NT2/D1 (cell line): ENCODE results near the gene KLHL30.
A peak's percentile ranks its signal among the peaks of the same experiment; 100 is the strongest.

Source experiments
- DNase-seq: peaks from one replicate; pipeline ENCODE4 v3.0.0-alpha.2; 2011; ENCODE audit warnings: low read depth, low spot score
- H3K27me3 ChIP-seq: 2 replicates; pipeline ENCODE4 v1.6.0; 2011; ENCODE audit warnings: mild to moderate bottlenecking; ENCODE audit not compliant: insufficient read length, insufficient read depth
- H3K36me3 ChIP-seq: 2 replicates; pipeline ENCODE4 v1.6.1; 2011; ENCODE audit warnings: mild to moderate bottlenecking, low read length, mixed read lengths; ENCODE audit not compliant: insufficient read depth, insufficient read length
- H3K4me1 ChIP-seq: 2 replicates; pipeline ENCODE4 v1.5.1; 2011; ENCODE audit not compliant: insufficient read depth, insufficient read length
- H3K4me3 ChIP-seq: 2 replicates; pipeline ENCODE4 v1.5.1; 2011; ENCODE audit warnings: low read depth; ENCODE audit not compliant: insufficient read length
- H3K9ac ChIP-seq: 2 replicates; pipeline ENCODE4 v1.6.0; 2011; ENCODE audit warnings: low read depth; ENCODE audit not compliant: insufficient read length
- H3K9me3 ChIP-seq: 2 replicates; pipeline ENCODE4 v1.5.1; 2011; ENCODE audit warnings: mild to moderate bottlenecking, low read length; ENCODE audit not compliant: insufficient read depth
- SUZ12 ChIP-seq: IDR thresholded peaks from 2 replicates; pipeline ENCODE4 v1.6.1; 2011; ENCODE audit not compliant: insufficient read length, insufficient read depth; ENCODE audit errors: extremely low read depth
- YY1 ChIP-seq: IDR thresholded peaks from 2 replicates; pipeline ENCODE4 v1.6.1; 2011; ENCODE audit not compliant: insufficient read length, insufficient read depth
- ZNF274 ChIP-seq: IDR thresholded peaks from 2 replicates; pipeline ENCODE4 v1.6.1; 2011; ENCODE audit warnings: mild to moderate bottlenecking, low read depth, low read length

KLHL30 gene

DNA sequence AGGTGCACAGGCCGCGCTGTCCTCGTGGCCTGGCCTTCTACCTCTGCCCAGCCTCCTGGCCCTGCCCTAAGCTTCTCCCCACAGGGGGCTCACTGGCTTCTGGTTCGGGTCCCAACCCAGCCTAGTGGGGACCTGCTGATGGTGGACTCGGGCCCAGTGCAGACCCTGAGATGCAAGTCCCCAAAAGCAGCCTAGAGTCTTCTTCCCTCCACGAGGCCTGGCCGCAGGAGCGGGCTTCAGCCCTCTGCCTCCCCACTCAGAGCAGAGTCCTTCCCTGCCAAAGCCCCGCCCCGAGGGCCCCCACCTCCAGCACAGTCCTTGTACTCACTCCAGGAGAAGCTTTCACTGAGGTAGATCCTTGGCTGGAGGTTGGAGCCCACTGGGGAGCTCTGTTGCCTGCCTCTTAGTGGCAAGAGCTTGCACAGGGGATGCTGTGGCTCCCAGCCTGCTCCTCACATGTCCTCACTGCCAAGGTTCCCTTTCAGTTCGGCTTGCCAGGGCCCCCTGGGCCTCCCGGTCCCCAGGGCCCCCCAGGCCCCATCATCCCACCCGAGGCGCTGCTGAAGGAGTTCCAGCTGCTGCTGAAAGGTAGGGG lies 23.9 kb downstream of the KLHL30 start:
- peaks cover 14% of the 10 kb centered on the region for H3K4me1 ChIP-seq

DNA sequence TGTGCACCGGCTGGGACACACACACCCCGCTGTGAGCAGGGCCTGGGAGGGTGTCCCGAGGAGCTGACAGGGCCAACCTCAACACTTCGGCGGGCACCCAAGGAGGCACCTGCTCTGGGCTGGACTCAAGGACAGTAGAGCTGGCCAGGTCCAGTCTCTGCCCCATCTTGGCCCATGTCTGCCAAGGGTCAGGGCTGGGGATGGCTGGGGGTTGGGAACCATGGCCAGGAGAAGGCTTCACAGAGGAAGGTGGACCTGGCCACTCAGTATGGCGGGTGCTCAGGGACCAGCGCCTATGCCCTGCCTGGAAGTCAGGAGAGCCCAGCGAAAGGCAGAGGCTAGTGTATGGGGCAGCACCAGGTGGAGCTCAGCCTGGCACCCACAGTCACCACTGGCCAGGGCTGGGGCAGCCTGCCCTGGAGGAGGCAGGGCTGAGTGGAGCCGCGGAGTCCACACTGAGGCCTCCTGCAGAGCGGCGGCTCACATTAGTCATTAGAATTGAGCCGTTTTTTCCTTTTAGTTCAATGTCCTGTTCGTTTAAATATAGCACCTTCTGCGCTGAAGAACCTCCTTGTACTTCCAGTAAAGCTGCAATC lies 24.5 kb downstream of the KLHL30 start:
- Histone ChIP-seq H3K36me3 (peaks cover 16% of the 10 kb centered on the region), H3K4me1 (peaks cover 11% of the 10 kb centered on the region), H3K9me3 (no peaks in the 10 kb centered on the region), H3K4me3 (no peak overlapping the region), H3K9ac (peak overlapping the region; percentile 67), H3K27me3 (peaks cover 61% of the 10 kb centered on the region)
- no peak for DNase-seq
- TF ChIP-seq YY1: no peak
- no peak for TF ChIP-seq SUZ12
- TF ChIP-seq ZNF274: no peak

More for the DNA sequence above, 23.9 kb downstream of the KLHL30 start:
- no peak for TF ChIP-seq YY1
- TF ChIP-seq SUZ12: no peak
- peaks cover 10% of the 10 kb centered on the region for H3K36me3 ChIP-seq
- no peak overlapping the region for H3K9ac ChIP-seq
- DNase-seq: no peak
- H3K4me3 ChIP-seq: no peak overlapping the region
- H3K9me3 ChIP-seq: no peaks in the 10 kb centered on the region
- peaks cover 61% of the 10 kb centered on the region for H3K27me3 ChIP-seq

DNA sequence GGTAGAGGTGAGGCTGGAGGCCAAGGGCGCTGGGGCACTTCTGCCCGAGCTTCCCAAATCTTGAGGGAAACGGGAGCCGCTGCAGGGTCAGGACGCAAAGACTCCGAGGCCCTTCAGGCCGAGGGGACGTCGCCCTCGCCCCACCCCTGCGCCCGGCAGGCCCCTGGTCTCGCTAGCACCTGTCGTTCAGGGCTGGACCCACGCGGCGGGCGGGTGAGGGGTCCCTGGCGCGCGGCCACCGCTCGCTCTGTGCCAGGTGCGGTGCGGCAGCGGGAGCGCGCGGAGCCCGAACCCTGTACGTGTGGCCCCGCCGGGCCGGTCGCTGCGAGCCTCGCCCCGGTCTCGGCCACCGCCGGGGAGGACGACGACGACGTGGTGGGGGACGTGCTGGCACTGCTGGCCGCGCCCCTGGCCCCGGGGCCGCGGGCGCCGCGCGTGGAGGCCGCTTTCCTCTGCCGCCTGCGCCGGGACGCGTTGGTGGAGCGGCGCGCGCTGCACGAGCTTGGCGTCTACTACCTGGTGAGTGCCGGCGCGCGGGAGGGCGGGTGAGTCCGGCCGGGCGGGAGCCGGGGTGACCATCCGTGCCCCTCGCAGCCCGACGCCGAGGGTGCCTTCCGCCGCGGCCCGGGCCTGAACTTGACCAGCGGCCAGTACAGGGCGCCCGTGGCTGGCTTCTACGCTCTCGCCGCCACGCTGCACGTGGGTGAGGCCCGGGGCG lies 25.2 kb downstream of the KLHL30 start:
- Histone ChIP-seq H3K4me3 (peak overlapping the region; percentile 49), H3K4me1 (peaks cover 11% of the 10 kb centered on the region), H3K9me3 (no peaks in the 10 kb centered on the region), H3K27me3 (peaks cover 61% of the 10 kb centered on the region), H3K36me3 (peaks cover 23% of the 10 kb centered on the region), H3K9ac (peak overlapping the region; percentile 67)
- TF ChIP-seq SUZ12: peak; percentile 81
- TF ChIP-seq ZNF274: no peak
- no peak for TF ChIP-seq YY1
- no peak for DNase-seq

DNA sequence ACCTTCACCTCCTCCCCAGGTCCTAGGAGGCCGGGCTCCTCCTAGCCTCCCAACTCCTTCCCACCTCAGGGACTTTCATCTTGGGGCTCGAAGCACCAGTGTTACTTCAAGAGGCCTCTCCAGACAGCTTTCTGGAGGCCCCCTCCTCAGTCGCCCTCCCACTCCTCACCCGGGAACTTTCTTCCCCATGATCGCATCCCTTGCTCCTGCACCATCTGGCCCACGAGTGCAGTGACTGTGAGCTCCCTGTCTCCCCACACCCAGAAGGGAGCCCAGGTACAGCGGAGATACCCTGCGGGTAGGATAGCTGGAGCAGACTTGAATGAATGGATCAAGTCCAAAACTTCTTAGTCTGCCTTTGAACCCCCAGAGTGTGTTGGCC lies 26.4 kb downstream of the KLHL30 start:
- H3K9me3 ChIP-seq: no peaks in the 10 kb centered on the region
- no peak for DNase-seq
- H3K36me3 ChIP-seq: peaks cover 35% of the 10 kb centered on the region
- no peak overlapping the region for H3K9ac ChIP-seq
- TF ChIP-seq SUZ12: no peak
- TF ChIP-seq YY1: no peak
- TF ChIP-seq ZNF274: no peak
- H3K27me3 ChIP-seq: peaks cover 52% of the 10 kb centered on the region
- peaks cover 7% of the 10 kb centered on the region for H3K4me1 ChIP-seq
- no peak overlapping the region for H3K4me3 ChIP-seq

DNA sequence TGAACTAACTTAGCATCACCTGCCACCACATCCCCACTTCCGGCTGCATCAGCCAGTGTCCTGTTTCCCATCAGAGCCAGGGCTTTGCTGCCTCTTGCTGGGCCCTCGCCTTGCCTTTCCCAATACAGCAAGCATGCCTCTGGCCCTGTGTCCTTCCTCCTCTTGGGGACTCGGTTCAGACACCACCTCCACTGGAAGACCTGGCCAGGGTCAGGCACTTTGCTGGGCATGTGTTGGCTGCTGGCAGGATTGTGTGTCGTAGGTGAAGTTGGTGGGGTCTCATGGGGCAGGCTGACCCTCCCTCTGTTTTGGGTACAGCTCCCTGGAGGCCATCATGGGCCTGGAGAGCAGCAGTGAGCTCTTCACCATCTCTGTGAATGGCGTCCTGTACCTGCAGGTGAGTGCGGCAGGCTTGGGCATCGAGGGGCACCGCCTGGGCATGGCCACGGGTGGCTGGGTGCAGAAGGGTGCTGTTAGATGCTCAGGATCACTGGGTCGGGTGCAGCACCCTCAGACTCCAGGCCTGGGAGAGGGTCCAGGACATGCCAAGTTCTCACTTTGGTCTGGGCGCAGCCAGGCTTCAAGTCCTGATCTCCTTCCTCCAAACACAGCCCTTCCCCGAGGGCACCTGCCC lies 26.9 kb downstream of the KLHL30 start:
- no peak overlapping the region for H3K9ac ChIP-seq
- no peak for DNase-seq
- peaks cover 48% of the 10 kb centered on the region for H3K27me3 ChIP-seq

DNA sequence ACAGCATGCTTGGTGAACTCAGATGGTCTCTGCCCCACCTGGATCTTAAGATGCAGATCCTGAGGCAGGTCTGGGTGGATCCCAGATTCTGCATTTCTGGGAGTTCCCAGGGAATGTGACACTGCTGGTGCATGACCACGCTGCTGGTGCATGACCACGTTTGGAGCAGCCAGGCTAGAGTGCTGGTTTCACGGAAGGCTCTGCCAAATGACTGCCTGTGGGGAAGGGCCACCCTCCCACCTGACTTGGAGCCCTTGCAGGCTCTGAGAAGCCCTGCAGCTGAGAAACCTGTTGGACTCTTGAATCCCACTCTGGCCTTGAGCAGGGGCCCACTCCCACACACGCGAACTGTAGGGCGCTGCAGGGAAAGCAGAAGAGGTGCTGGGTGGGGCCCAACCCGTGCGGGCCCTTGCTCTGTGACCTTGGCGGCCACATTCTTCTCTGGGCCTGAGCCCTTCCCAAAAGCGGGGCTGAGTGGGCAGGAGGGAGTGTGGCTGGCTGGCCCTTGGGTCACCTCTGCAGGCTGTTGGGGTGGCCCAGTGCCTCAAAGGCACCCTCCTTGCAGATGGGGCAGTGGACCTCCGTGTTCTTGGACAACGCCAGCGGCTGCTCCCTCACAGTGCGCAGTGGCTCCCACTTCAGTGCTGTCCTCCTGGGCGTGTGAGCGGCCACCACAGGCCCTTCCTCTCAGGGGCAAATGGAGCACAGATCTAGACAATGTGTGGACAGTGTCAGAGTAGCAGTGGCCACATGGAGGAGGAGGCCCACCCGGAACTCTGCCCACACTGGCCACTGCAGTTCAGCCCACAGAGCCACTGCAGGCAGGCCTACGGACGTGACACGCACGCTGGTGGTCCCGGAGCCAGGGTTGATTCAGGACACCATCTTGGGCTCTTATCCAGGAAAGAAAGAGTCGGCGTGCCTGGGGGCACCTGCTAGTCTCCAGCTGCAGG lies 28.2 kb downstream of the KLHL30 start:
- peaks cover 40% of the 10 kb centered on the region for H3K27me3 ChIP-seq
- peaks cover 48% of the 10 kb centered on the region for H3K36me3 ChIP-seq
- peaks cover 2% of the 10 kb centered on the region for H3K4me1 ChIP-seq
- no peak for DNase-seq
- H3K4me3 ChIP-seq: no peak overlapping the region
- H3K9me3 ChIP-seq: no peaks in the 10 kb centered on the region
- H3K9ac ChIP-seq: no peak overlapping the region
- TF ChIP-seq SUZ12 (no peak), YY1 (no peak), ZNF274 (no peak)

More for the DNA sequence above, 26.9 kb downstream of the KLHL30 start:
- peaks cover 2% of the 10 kb centered on the region for H3K4me1 ChIP-seq
- H3K36me3 ChIP-seq: peaks cover 40% of the 10 kb centered on the region
- TF ChIP-seq SUZ12: no peak
- TF ChIP-seq ZNF274: no peak
- TF ChIP-seq YY1: no peak
- no peaks in the 10 kb centered on the region for H3K9me3 ChIP-seq
- no peak overlapping the region for H3K4me3 ChIP-seq

DNA sequence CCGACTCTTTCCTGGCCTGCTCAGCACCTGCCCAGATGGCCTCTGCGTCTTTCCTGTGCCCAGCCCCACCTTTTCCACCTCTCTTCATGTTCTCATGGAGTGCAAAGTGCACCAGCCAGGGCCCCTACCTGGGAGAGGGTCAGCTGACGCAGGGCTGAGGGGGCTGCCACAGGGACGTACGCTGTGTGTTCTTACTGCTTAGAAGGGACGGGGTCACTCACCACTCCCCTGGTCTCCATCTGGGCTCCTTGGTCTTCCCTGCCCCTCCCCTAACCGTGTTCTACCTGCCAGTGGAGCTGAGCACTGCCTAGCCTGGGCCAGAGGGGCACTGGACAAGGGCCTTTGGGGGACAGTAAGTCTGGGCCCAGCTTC lies 28.9 kb downstream of the KLHL30 start:
- Histone ChIP-seq H3K9ac (no peak overlapping the region), H3K4me3 (no peak overlapping the region), H3K4me1 (peaks cover 2% of the 10 kb centered on the region), H3K9me3 (no peaks in the 10 kb centered on the region), H3K27me3 (peaks cover 33% of the 10 kb centered on the region), H3K36me3 (peaks cover 54% of the 10 kb centered on the region)
- DNase-seq: no peak
- TF ChIP-seq SUZ12 (no peak), ZNF274 (no peak), YY1 (no peak)
